Endothelial cell of umbilical vein (primary cell): ENCODE data around the gene ATP8A2. TPM values are rescaled to one million over a fixed set of nuclear protein-coding genes. Genes with fewer than 3 reads are reported as not detected.

Experiments used
- BruUV-seq: library from RNA; stranded (reverse); fragments of 400-500 nt; replicated peaks from 2 replicates; lab custom pipeline; 2021; lab: Mats Ljungman, UMichigan
- CTCF ChIA-PET: fragments of 300-600, 350-600 bp; sonication (Branson Sonifier 250); formaldehyde crosslinking; loops from one replicate; lab custom pipeline; 2021; ENCODE audit warnings: antibody characterized with exemption, inconsistent platforms; lab: Charles Lee
- POLR2A ChIA-PET: fragments of 300-600, 350-600 bp; sonication (Branson Sonifier 250); formaldehyde crosslinking; loops from one replicate; lab custom pipeline; 2021; ENCODE audit warnings: antibody characterized with exemption, inconsistent platforms; lab: Charles Lee
- DNase-seq: peaks from one replicate; pipeline ENCODE4 v3.0.0-alpha.2; 2011; ENCODE audit warnings: low read depth, low spot score
- FAIRE-seq: peaks from 2 replicates; lab custom pipeline; 2011; peaks lifted over from hg19 to GRCh38; lab: Jason Lieb, UNC
- H2AFZ ChIP-seq: 2 replicates; pipeline ENCODE4 v1.6.0; 2012; ENCODE audit warnings: low read depth, low read length, control low read depth, inconsistent platforms
- H3K27ac ChIP-seq: 2 replicates; pipeline ENCODE4 v1.5.1; 2011; ENCODE audit warnings: low read depth, mild to moderate bottlenecking, control low read depth, low read length, moderate library complexity; ENCODE audit not compliant: insufficient read depth
- H3K27me3 ChIP-seq, 2 experiments: 2 replicates each; pipeline versions ENCODE4 v1.6.0 to v1.6.1; 2011; ENCODE audit warnings: low read length in 2 of 2, mixed read lengths in 1 of 2; ENCODE audit not compliant: control insufficient read depth in 2 of 2, insufficient read depth in 2 of 2
- H3K36me3 ChIP-seq, 2 experiments: 2 replicates in 1 of 2; 3 replicates in 1 of 2; pipeline ENCODE4 v1.5.1; 2011; ENCODE audit warnings: low read length in 2 of 2, mild to moderate bottlenecking in 1 of 2, moderate library complexity in 1 of 2; ENCODE audit not compliant: control insufficient read depth in 2 of 2, insufficient read depth in 2 of 2; ENCODE audit errors: extremely low read depth in 1 of 2
- H3K4me1 ChIP-seq: 3 replicates; pipeline ENCODE4 v1.5.1; 2011; ENCODE audit warnings: mild to moderate bottlenecking, low read length; ENCODE audit not compliant: control insufficient read depth, insufficient read depth; ENCODE audit errors: extremely low read depth
- H3K4me2 ChIP-seq: 2 replicates; pipeline ENCODE4 v1.6.1; 2011; ENCODE audit warnings: low read length, control low read depth, mixed read lengths; ENCODE audit not compliant: insufficient read depth
- H3K4me3 ChIP-seq, 3 experiments: fragments of 200-600 bp in 1 of 3; sonication (generic), shearing (Covaris generic) in 1 of 3; replicated peaks in 1 of 3; 2 replicates each; pipeline ENCODE4 v1.5.1; 2011 to 2016; ENCODE audit warnings: control low read depth in 3 of 3, low read length in 3 of 3, mild to moderate bottlenecking in 2 of 3, inconsistent platforms in 1 of 3, low read depth in 1 of 3, moderate library complexity in 1 of 3; ENCODE audit not compliant: insufficient read depth in 1 of 3
- H3K79me2 ChIP-seq: 2 replicates; pipeline ENCODE4 v1.6.0; 2012; ENCODE audit warnings: low read length, inconsistent platforms; ENCODE audit not compliant: control insufficient read depth, insufficient read depth
- H3K9ac ChIP-seq: replicated peaks from 2 replicates; pipeline ENCODE3; 2011; ENCODE audit warnings: low read length, control low read depth; ENCODE audit not compliant: insufficient read depth; ENCODE audit errors: extremely low read depth
- H3K9me1 ChIP-seq: replicated peaks from 3 replicates; pipeline ENCODE4 v1.6.0; 2011; ENCODE audit warnings: mild to moderate bottlenecking, low read length; ENCODE audit not compliant: control insufficient read depth, insufficient read depth; ENCODE audit errors: extremely low read depth
- H3K9me3 ChIP-seq: replicated peaks from 2 replicates; pipeline ENCODE4 v1.5.1; 2012; ENCODE audit warnings: low read length, inconsistent platforms; ENCODE audit not compliant: control insufficient read depth, insufficient read depth
- H4K20me1 ChIP-seq: replicated peaks from 2 replicates; pipeline ENCODE3; 2011; ENCODE audit warnings: mild to moderate bottlenecking, low read length; ENCODE audit not compliant: control insufficient read depth, insufficient read depth; ENCODE audit errors: extremely low read depth
- EZH2 ChIP-seq: IDR thresholded peaks from 2 replicates; pipeline ENCODE4 v1.6.1; 2012; ENCODE audit warnings: borderline replicate concordance, low read depth, mild to moderate bottlenecking, moderate library complexity, low read length, inconsistent platforms; ENCODE audit not compliant: severe bottlenecking
- FOS ChIP-seq: IDR thresholded peaks from 2 replicates; pipeline ENCODE4 v1.6.1; 2011; ENCODE audit warnings: mild to moderate bottlenecking, low read length, moderate library complexity, borderline replicate concordance; ENCODE audit not compliant: insufficient read depth
- GATA2 ChIP-seq: IDR thresholded peaks from 2 replicates; pipeline ENCODE4 v1.7.0; 2011; ENCODE audit warnings: low read depth, mild to moderate bottlenecking, moderate library complexity, mixed read lengths, low read length; ENCODE audit not compliant: insufficient read length, insufficient read depth
- JUN ChIP-seq: IDR thresholded peaks from 2 replicates; pipeline ENCODE4 v1.6.1; 2011; ENCODE audit warnings: borderline replicate concordance, low read depth; ENCODE audit not compliant: insufficient read length, insufficient read depth
- MYC ChIP-seq: IDR thresholded peaks from one replicate; pipeline ENCODE4 v1.6.1; 2011; ENCODE audit warnings: mild to moderate bottlenecking, low read depth, low read length
- POLR2A ChIP-seq: IDR thresholded peaks from 2 replicates; pipeline ENCODE4 v1.6.1; 2012; ENCODE audit warnings: low read depth, mild to moderate bottlenecking, control low read depth, low read length
- POLR2AphosphoS5 ChIP-seq: IDR thresholded peaks from 2 replicates; pipeline ENCODE4 v1.6.1; 2012; ENCODE audit warnings: low read depth, mild to moderate bottlenecking, control low read depth, low read length, moderate library complexity; ENCODE audit not compliant: insufficient read depth
- dilution Hi-C: fragments of 300-500 bp; cut with MboI; formaldehyde crosslinking; loops from one replicate; pipeline ENCODE4 v1.15.0; 2019; ENCODE audit warnings: low sequenced_read_pairs; ENCODE audit not compliant: extremely low pct_ligation_motif_present
- intact Hi-C: fragments of 100-400 bp; cut with micrococcal nuclease; formaldehyde crosslinking; loops from one replicate; pipeline ENCODE4 v1.10.0; 2022
- polyA plus RNA-seq, 4 experiments: library from polyadenylated mRNA; depleted of rRNA in 3 of 4; stranded (reverse) in 3 of 4; unstranded in 1 of 4; fragments of >200 nt; gene quantifications; 2 replicates each; pipeline versions ENCODE4 v1.2.1 to v1.2.3, GENCODE V29; 2011 to 2012; ENCODE audit warnings: missing spikeins in 1 of 4
- total RNA-seq: library from RNA; stranded (reverse); gene quantifications from 2 replicates; pipeline ENCODE4 v1.2.3, GENCODE V29; 2021
- TF ChIP-seq, protein P1 (sequence below), 2 donors: IDR thresholded peaks; 1 replicate in 1 of 2; 2 replicates in 1 of 2; pipeline ENCODE4 v1.5.1; 2011; ENCODE audit warnings: low read length in 2 of 2, mild to moderate bottlenecking in 2 of 2, moderate library complexity in 2 of 2, control low read depth in 1 of 2, inconsistent platforms in 1 of 2, low read depth in 1 of 2; ENCODE audit not compliant: insufficient read depth in 1 of 2; ENCODE audit errors: extremely low read depth in 1 of 2
- TF ChIP-seq, protein P2 (sequence below): IDR thresholded peaks from 2 replicates; pipeline ENCODE4 v1.6.1; 2011; ENCODE audit not compliant: insufficient read depth, insufficient read length

Gene ATP8A2
- total and polyA plus RNA-seq, 2 donors (not counting 3 experiments of a cell fraction or from before 2014, with no cell fraction given): 0.11 to 0.49 TPM

DNA sequence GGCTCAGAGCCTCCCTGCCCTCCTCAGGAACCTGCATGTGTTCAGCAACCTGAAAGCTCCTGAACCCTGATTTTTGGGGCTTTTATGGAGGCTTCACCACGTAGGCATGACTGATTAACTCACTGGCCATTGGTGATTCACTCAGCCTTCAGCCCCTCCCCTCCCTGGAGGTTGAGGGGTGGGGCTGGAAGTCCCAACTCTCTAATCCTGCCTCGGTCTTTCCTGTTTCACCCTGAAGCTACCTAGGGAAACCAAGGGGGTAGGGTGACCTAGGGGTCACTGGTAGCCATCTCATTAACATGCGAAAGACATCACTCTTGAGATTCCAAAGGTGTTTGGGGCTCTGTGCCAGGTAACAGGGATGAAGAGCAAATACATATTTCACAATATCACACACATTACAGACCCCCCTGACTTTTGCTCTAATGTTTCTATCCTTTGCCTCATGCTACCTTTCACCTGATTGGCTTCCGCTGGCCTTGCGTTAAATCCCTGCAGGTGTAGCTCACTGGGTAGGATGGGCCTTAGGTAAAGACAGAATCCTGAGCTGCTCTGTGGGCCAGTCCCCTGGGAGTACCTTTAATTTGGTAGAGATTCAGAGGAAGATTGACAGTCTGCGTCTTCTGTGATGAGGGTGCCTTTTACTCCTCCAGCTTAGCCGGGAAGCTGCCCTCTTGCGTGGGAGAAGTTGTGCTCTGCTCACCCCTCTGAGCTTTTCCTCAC lies 260.6 kb downstream of the ATP8A2 start:
- ChIA-PET CTCF (no interaction called here), POLR2A (no interaction called here)
- dilution Hi-C loops (no loop called here), intact Hi-C loops (no loop called here)
- H3K27me3 ChIP-seq: no peaks in the 10 kb centered on the region
- H3K79me2 ChIP-seq: no peaks in the 10 kb centered on the region
- BruUV-seq: no TSS peak
- no peak overlapping the region for H3K9ac ChIP-seq
- DNase-seq (no peak), FAIRE-seq (no peak)
- no peak overlapping the region for H2AFZ ChIP-seq
- H3K4me3 ChIP-seq: no peak overlapping the region
- TF ChIP-seq FOS (no peak), EZH2 (no peak)
- TF ChIP-seq, protein P1, sequence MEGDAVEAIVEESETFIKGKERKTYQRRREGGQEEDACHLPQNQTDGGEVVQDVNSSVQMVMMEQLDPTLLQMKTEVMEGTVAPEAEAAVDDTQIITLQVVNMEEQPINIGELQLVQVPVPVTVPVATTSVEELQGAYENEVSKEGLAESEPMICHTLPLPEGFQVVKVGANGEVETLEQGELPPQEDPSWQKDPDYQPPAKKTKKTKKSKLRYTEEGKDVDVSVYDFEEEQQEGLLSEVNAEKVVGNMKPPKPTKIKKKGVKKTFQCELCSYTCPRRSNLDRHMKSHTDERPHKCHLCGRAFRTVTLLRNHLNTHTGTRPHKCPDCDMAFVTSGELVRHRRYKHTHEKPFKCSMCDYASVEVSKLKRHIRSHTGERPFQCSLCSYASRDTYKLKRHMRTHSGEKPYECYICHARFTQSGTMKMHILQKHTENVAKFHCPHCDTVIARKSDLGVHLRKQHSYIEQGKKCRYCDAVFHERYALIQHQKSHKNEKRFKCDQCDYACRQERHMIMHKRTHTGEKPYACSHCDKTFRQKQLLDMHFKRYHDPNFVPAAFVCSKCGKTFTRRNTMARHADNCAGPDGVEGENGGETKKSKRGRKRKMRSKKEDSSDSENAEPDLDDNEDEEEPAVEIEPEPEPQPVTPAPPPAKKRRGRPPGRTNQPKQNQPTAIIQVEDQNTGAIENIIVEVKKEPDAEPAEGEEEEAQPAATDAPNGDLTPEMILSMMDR (IDR thresholded peaks at IDR 0.05; ENCODE audit: extremely low read depth in 1 of 2, insufficient read depth in 1 of 2, low read depth in 1 of 2, low read length in 2 of 2): no peak
- H3K9me1 ChIP-seq: no peaks in the 10 kb centered on the region
- H3K9me3 ChIP-seq: no peaks in the 10 kb centered on the region
- H3K36me3 ChIP-seq: no peaks in the 10 kb centered on the region
- no peaks in the 10 kb centered on the region for H4K20me1 ChIP-seq
- H3K4me1 ChIP-seq: no peaks in the 10 kb centered on the region
- no peak overlapping the region for H3K4me2 ChIP-seq
- H3K27ac ChIP-seq: no peak overlapping the region

DNA sequence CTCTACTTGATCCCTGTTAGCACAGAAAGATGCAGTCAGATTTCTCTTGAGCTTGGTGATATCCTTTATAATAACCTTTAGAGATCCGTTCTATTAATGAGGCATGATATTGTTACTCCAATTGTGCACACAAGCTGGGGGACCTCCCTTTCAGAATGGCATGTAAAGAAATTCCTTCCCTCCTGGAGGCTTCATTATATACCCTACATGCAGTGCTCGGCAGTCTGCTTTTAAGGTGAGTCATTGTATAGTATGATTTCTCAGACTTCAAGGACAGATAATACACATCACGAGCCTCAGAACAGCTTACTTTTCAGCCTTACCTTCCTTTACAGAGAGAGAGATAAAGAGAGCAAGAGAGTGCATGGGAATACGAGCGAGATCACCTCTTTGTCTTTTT lies 261.3 kb downstream of the ATP8A2 start:
- ChIA-PET CTCF (no interaction called here), POLR2A (no interaction called here)
- no peak for FAIRE-seq
- Histone ChIP-seq H3K9me1 (no peaks in the 10 kb centered on the region), H2AFZ (no peak overlapping the region), H3K4me2 (no peak overlapping the region), H3K27ac (no peak overlapping the region), H3K36me3 (no peaks in the 10 kb centered on the region), H3K4me1 (no peaks in the 10 kb centered on the region), H3K9me3 (no peaks in the 10 kb centered on the region), H4K20me1 (no peaks in the 10 kb centered on the region), H3K79me2 (no peaks in the 10 kb centered on the region), H3K4me3 (no peak overlapping the region), H3K9ac (no peak overlapping the region), H3K27me3 (no peaks in the 10 kb centered on the region)
- no TSS peak for BruUV-seq
- DNase-seq: no peak
- no peak for TF ChIP-seq POLR2AphosphoS5
- no peak for TF ChIP-seq JUN
- TF ChIP-seq, protein P1 (IDR thresholded peaks at IDR 0.05; ENCODE audit: extremely low read depth in 1 of 2, insufficient read depth in 1 of 2, low read depth in 1 of 2, low read length in 2 of 2): no peak
- TF ChIP-seq GATA2: no peak
- no peak for TF ChIP-seq MYC
- no peak for TF ChIP-seq POLR2A
- TF ChIP-seq, protein P2, sequence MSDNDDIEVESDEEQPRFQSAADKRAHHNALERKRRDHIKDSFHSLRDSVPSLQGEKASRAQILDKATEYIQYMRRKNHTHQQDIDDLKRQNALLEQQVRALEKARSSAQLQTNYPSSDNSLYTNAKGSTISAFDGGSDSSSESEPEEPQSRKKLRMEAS: no peak
- no peak for TF ChIP-seq FOS
- no peak for TF ChIP-seq EZH2
- intact Hi-C loops (no loop called here), dilution Hi-C loops (no loop called here)
